ENCODE measurements around the gene TLR4.

The TLR4 gene

DNA sequence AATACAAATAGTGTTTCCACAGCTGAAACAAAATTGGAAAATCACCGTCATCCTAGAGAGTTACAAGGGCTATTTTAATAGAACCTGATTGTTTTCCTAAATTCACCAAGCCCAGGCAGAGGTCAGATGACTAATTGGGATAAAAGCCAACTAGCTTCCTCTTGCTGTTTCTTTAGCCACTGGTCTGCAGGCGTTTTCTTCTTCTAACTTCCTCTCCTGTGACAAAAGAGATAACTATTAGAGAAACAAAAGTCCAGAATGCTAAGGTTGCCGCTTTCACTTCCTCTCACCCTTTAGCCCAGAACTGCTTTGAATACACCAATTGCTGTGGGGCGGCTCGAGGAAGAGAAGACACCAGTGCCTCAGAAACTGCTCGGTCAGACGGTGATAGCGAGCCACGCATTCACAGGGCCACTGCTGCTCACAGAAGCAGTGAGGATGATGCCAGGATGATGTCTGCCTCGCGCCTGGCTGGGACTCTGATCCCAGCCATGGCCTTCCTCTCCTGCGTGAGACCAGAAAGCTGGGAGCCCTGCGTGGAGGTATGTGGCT lies at the start of gene TLR4:
TSS of gene TLR4 (plus strand) at position 380 of the 552 bp plus-strand sequence. CDS start at position 450, 70 bp downstream.
- Histone ChIP-seq H3K27me3 (ENCODE audit: low read depth, low read length) (no peaks in the 10 kb centered on the region), H3K4me1 (ENCODE audit: control insufficient read depth in 1 of 2, insufficient read depth in 2 of 2, low read length in 2 of 2) (peaks cover 4 to 8% of the 10 kb centered on the region in 2 donors), H3K27ac (ENCODE audit: low read length) (peak within 1 kb of the TSS; percentile 72), H3K36me3 (ENCODE audit: control insufficient read depth in 1 of 2, insufficient read depth in 2 of 2, low read length in 2 of 2) (peaks cover 3 to 6% of the 10 kb centered on the region in 2 donors), H3K9me3 (ENCODE audit: control insufficient read depth in 1 of 2, low read length in 2 of 2) (no peaks in the 10 kb centered on the region), H3K4me3 (ENCODE audit: low read depth in 1 of 2, low read length in 2 of 2) (peak within 1 kb of the TSS; percentile 58 to 59)

- no peak overlapping the region for H3K27ac ChIP-seq (ENCODE audit: low read length)
- H3K4me3 ChIP-seq (ENCODE audit: low read depth in 1 of 2, low read length in 2 of 2): no peak overlapping the region
- no peaks in the 10 kb centered on the region for H3K9me3 ChIP-seq (ENCODE audit: control insufficient read depth in 1 of 2, low read length in 2 of 2)
- no peaks in the 10 kb centered on the region for H3K36me3 ChIP-seq (ENCODE audit: control insufficient read depth in 1 of 2, insufficient read depth in 2 of 2, low read length in 2 of 2)
- H3K27me3 ChIP-seq (ENCODE audit: low read depth, low read length): no peaks in the 10 kb centered on the region
- no peaks in the 10 kb centered on the region for H3K4me1 ChIP-seq (ENCODE audit: control insufficient read depth in 1 of 2, insufficient read depth in 2 of 2, low read length in 2 of 2)
Observed at GRCh38 chr9:117656002-117656401, 48.2 kb upstream of the TLR4 start.

DNA sequence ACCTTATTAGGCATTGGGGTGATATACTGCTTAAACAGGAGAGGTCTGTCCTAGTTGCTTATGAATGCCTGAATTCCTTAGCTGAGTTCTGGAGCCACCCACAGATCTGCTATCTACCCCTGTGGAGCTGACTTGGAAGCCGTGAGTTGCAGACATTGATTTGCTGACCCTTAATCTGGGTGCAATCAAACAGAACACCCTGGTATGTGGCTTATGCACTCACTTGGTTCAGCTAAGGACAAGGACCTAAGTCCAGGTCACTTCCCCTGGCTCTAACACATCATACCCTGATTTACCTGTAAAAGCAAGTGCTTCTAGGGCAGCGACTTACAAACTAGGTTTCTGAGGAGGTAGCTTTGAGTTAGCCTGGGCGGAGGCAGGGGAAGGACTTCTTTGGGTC lies 41.6 kb upstream of the TLR4 start:
- H3K4me1 ChIP-seq (ENCODE audit: control insufficient read depth in 1 of 2, insufficient read depth in 2 of 2, low read length in 2 of 2): no peaks in the 10 kb centered on the region
- H3K4me3 ChIP-seq (ENCODE audit: low read depth in 1 of 2, low read length in 2 of 2): no peak overlapping the region

GRCh38 chr9:117664419-117664818 lies 39.8 kb upstream of the TLR4 start:
- Histone ChIP-seq H3K36me3 (ENCODE audit: control insufficient read depth in 1 of 2, insufficient read depth in 2 of 2, low read length in 2 of 2) (no peaks in the 10 kb centered on the region), H3K27me3 (ENCODE audit: low read depth, low read length) (no peaks in the 10 kb centered on the region), H3K9me3 (ENCODE audit: control insufficient read depth in 1 of 2, low read length in 2 of 2) (no peaks in the 10 kb centered on the region), H3K4me3 (ENCODE audit: low read depth in 1 of 2, low read length in 2 of 2) (no peak overlapping the region), H3K27ac (ENCODE audit: low read length) (no peak overlapping the region), H3K4me1 (ENCODE audit: control insufficient read depth in 1 of 2, insufficient read depth in 2 of 2, low read length in 2 of 2) (no peaks in the 10 kb centered on the region)

More for the DNA sequence above, 41.6 kb upstream of the TLR4 start:
- no peaks in the 10 kb centered on the region for H3K36me3 ChIP-seq (ENCODE audit: control insufficient read depth in 1 of 2, insufficient read depth in 2 of 2, low read length in 2 of 2)
- H3K27ac ChIP-seq (ENCODE audit: low read length): no peak overlapping the region
- H3K27me3 ChIP-seq (ENCODE audit: low read depth, low read length): no peaks in the 10 kb centered on the region
- H3K9me3 ChIP-seq (ENCODE audit: control insufficient read depth in 1 of 2, low read length in 2 of 2): no peaks in the 10 kb centered on the region

- no peaks in the 10 kb centered on the region for H3K27me3 ChIP-seq (ENCODE audit: low read depth, low read length)
- H3K4me1 ChIP-seq (ENCODE audit: control insufficient read depth in 1 of 2, insufficient read depth in 2 of 2, low read length in 2 of 2): no peaks in the 10 kb centered on the region
- no peak overlapping the region for H3K27ac ChIP-seq (ENCODE audit: low read length)
- no peaks in the 10 kb centered on the region for H3K36me3 ChIP-seq (ENCODE audit: control insufficient read depth in 1 of 2, insufficient read depth in 2 of 2, low read length in 2 of 2)
- H3K9me3 ChIP-seq (ENCODE audit: control insufficient read depth in 1 of 2, low read length in 2 of 2): no peaks in the 10 kb centered on the region
- no peak overlapping the region for H3K4me3 ChIP-seq (ENCODE audit: low read depth in 1 of 2, low read length in 2 of 2)
Observed at GRCh38 chr9:117665601-117666385, 38.4 kb upstream of the TLR4 start.

- Histone ChIP-seq H3K27me3 (ENCODE audit: low read depth, low read length) (no peaks in the 10 kb centered on the region), H3K4me1 (ENCODE audit: control insufficient read depth in 1 of 2, insufficient read depth in 2 of 2, low read length in 2 of 2) (no peaks in the 10 kb centered on the region), H3K9me3 (ENCODE audit: control insufficient read depth in 1 of 2, low read length in 2 of 2) (no peaks in the 10 kb centered on the region), H3K27ac (ENCODE audit: low read length) (no peak overlapping the region), H3K4me3 (ENCODE audit: low read depth in 1 of 2, low read length in 2 of 2) (no peak overlapping the region), H3K36me3 (ENCODE audit: control insufficient read depth in 1 of 2, insufficient read depth in 2 of 2, low read length in 2 of 2) (no peaks in the 10 kb centered on the region)
Observed at GRCh38 chr9:117671468-117671867, 32.7 kb upstream of the TLR4 start.

- Histone ChIP-seq H3K27me3 (ENCODE audit: low read depth, low read length) (no peaks in the 10 kb centered on the region), H3K36me3 (ENCODE audit: control insufficient read depth in 1 of 2, insufficient read depth in 2 of 2, low read length in 2 of 2) (no peaks in the 10 kb centered on the region), H3K9me3 (ENCODE audit: control insufficient read depth in 1 of 2, low read length in 2 of 2) (no peaks in the 10 kb centered on the region), H3K4me3 (ENCODE audit: low read depth in 1 of 2, low read length in 2 of 2) (no peak overlapping the region), H3K4me1 (ENCODE audit: control insufficient read depth in 1 of 2, insufficient read depth in 2 of 2, low read length in 2 of 2) (no peaks in the 10 kb centered on the region), H3K27ac (ENCODE audit: low read length) (no peak overlapping the region)
Observed at GRCh38 chr9:117672369-117672768, 31.8 kb upstream of the TLR4 start.

- Histone ChIP-seq H3K27me3 (ENCODE audit: low read depth, low read length) (no peaks in the 10 kb centered on the region), H3K4me3 (ENCODE audit: low read depth in 1 of 2, low read length in 2 of 2) (no peak overlapping the region), H3K36me3 (ENCODE audit: control insufficient read depth in 1 of 2, insufficient read depth in 2 of 2, low read length in 2 of 2) (no peaks in the 10 kb centered on the region), H3K9me3 (ENCODE audit: control insufficient read depth in 1 of 2, low read length in 2 of 2) (no peaks in the 10 kb centered on the region), H3K4me1 (ENCODE audit: control insufficient read depth in 1 of 2, insufficient read depth in 2 of 2, low read length in 2 of 2) (peaks cover 4% of the 10 kb centered on the region in 2 donors), H3K27ac (ENCODE audit: low read length) (no peak overlapping the region)
Observed at GRCh38 chr9:117677572-117677971, 26.6 kb upstream of the TLR4 start.

- Histone ChIP-seq H3K36me3 (ENCODE audit: control insufficient read depth in 1 of 2, insufficient read depth in 2 of 2, low read length in 2 of 2) (no peaks in the 10 kb centered on the region), H3K4me1 (ENCODE audit: control insufficient read depth in 1 of 2, insufficient read depth in 2 of 2, low read length in 2 of 2) (peaks cover 4% of the 10 kb centered on the region in 2 donors), H3K27me3 (ENCODE audit: low read depth, low read length) (no peaks in the 10 kb centered on the region), H3K4me3 (ENCODE audit: low read depth in 1 of 2, low read length in 2 of 2) (no peak overlapping the region), H3K27ac (ENCODE audit: low read length) (no peak overlapping the region), H3K9me3 (ENCODE audit: control insufficient read depth in 1 of 2, low read length in 2 of 2) (no peaks in the 10 kb centered on the region)
Observed at GRCh38 chr9:117678871-117679270, 25.3 kb upstream of the TLR4 start.

DNA sequence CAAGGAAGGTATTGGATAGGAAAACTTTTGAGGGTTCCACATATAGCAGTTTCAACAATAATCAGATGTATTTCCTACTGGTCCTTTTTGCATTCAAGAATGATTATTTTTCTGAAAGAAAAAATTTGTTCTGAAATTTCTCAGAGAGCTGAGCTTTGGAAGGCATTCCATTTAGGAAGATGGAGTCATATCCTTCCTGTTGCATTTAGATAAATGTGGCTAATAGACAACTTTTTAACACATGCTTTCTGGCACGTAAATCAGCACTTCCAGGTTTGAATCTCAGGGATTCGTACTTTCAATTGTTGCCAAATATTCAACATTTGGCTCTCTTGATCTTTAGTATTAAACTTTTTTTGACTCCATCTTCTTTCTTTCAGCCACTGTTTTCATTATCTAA lies 24.8 kb upstream of the TLR4 start:
- H3K4me1 ChIP-seq (ENCODE audit: control insufficient read depth in 1 of 2, insufficient read depth in 2 of 2, low read length in 2 of 2): peaks cover 4% of the 10 kb centered on the region in 2 donors
- H3K27me3 ChIP-seq (ENCODE audit: low read depth, low read length): no peaks in the 10 kb centered on the region
- no peaks in the 10 kb centered on the region for H3K9me3 ChIP-seq (ENCODE audit: control insufficient read depth in 1 of 2, low read length in 2 of 2)
- H3K27ac ChIP-seq (ENCODE audit: low read length): no peak overlapping the region
- peak overlapping the region in 1 of 2 donors; percentile 4 for H3K4me3 ChIP-seq (ENCODE audit: low read depth in 1 of 2, low read length in 2 of 2)
- H3K36me3 ChIP-seq (ENCODE audit: control insufficient read depth in 1 of 2, insufficient read depth in 2 of 2, low read length in 2 of 2): no peaks in the 10 kb centered on the region

GRCh38 chr9:117681888-117682287 lies 22.3 kb upstream of the TLR4 start:
- H3K4me1 ChIP-seq (ENCODE audit: control insufficient read depth in 1 of 2, insufficient read depth in 2 of 2, low read length in 2 of 2): peaks cover 4% of the 10 kb centered on the region in 2 donors
- no peaks in the 10 kb centered on the region for H3K9me3 ChIP-seq (ENCODE audit: control insufficient read depth in 1 of 2, low read length in 2 of 2)
- no peak overlapping the region for H3K4me3 ChIP-seq (ENCODE audit: low read depth in 1 of 2, low read length in 2 of 2)
- no peaks in the 10 kb centered on the region for H3K36me3 ChIP-seq (ENCODE audit: control insufficient read depth in 1 of 2, insufficient read depth in 2 of 2, low read length in 2 of 2)
- H3K27me3 ChIP-seq (ENCODE audit: low read depth, low read length): no peaks in the 10 kb centered on the region
- no peak overlapping the region for H3K27ac ChIP-seq (ENCODE audit: low read length)

All from muscle layer of duodenum (tissue), 2 donors.